H1 (cell line): ENCODE measurements around the gene ATP2B1. TPM values are rescaled to one million over a fixed set of nuclear protein-coding genes. Genes with fewer than 3 reads are reported as not detected.

ENCODE experiments used
- CTCF ChIA-PET: fragments of 300-600 bp; sonication (Branson Sonifier 250); formaldehyde crosslinking; loops from one replicate; lab custom pipeline; 2021; ENCODE audit not compliant: partially characterized antibody; lab: Charles Lee
- POLR2A ChIA-PET: fragments of 300-600 bp; sonication (Branson Sonifier 250); formaldehyde crosslinking; loops from one replicate; lab custom pipeline; 2021; ENCODE audit warnings: inconsistent platforms; ENCODE audit not compliant: partially characterized antibody; lab: Charles Lee
- DNase-seq, 2 experiments: peaks; one replicate each; pipeline versions ENCODE4 v3.0.0 to v3.0.0-alpha.2; 2010 to 2022; ENCODE audit warnings: low spot score in 2 of 2, low read depth in 1 of 2, mixed read lengths in 1 of 2
- FAIRE-seq: peaks from 2 replicates; lab custom pipeline; 2011; peaks lifted over from hg19 to GRCh38; lab: Jason Lieb, UNC
- H2AFZ ChIP-seq: 2 replicates; pipeline ENCODE4 v1.8.1; 2012; ENCODE audit warnings: low read length, inconsistent platforms
- H2AK5ac ChIP-seq: 2 replicates; pipeline ENCODE4 v1.6.1; 2013; ENCODE audit warnings: low read depth, low read length
- H2BK120ac ChIP-seq: replicated peaks from 2 replicates; pipeline ENCODE3; 2013; ENCODE audit warnings: low read depth, low read length, inconsistent platforms
- H2BK12ac ChIP-seq: 2 replicates; pipeline ENCODE4 v1.6.1; 2013; ENCODE audit warnings: low read depth, low read length
- H2BK15ac ChIP-seq: 2 replicates; pipeline ENCODE4 v1.6.1; 2013; ENCODE audit warnings: low read length
- H2BK20ac ChIP-seq: 2 replicates; pipeline ENCODE4 v1.6.1; 2013; ENCODE audit warnings: low read length
- H2BK5ac ChIP-seq: 2 replicates; pipeline ENCODE4 v1.6.1; 2013; ENCODE audit warnings: low read depth, low read length
- H3K14ac ChIP-seq: 2 replicates; pipeline ENCODE4 v1.6.1; 2013; ENCODE audit warnings: inconsistent platforms; ENCODE audit not compliant: insufficient read length
- H3K18ac ChIP-seq: 2 replicates; pipeline ENCODE4 v1.6.1; 2013; ENCODE audit warnings: low read length; ENCODE audit errors: extremely low read depth
- H3K23ac ChIP-seq: 2 replicates; pipeline ENCODE4 v1.6.1; 2013; ENCODE audit warnings: inconsistent platforms; ENCODE audit not compliant: insufficient read length
- H3K23me2 ChIP-seq: 2 replicates; pipeline ENCODE4 v1.6.1; 2013; ENCODE audit warnings: low read depth, low read length
- H3K27ac ChIP-seq: 2 replicates; pipeline ENCODE4 v1.6.1; 2011; ENCODE audit warnings: low read depth, low read length, inconsistent platforms
- H3K27me3 ChIP-seq, 4 experiments: replicated peaks in 1 of 4; 1 replicate in 1 of 4; 2 replicates in 3 of 4; pipeline versions ENCODE4 v1.6.1 to v1.8.1; 2011 to 2013; ENCODE audit warnings: low read length in 3 of 4, mild to moderate bottlenecking in 3 of 4, inconsistent platforms in 2 of 4, mixed read lengths in 2 of 4, moderate library complexity in 1 of 4; ENCODE audit not compliant: control insufficient read depth in 3 of 4, insufficient read depth in 3 of 4; ENCODE audit errors: extremely low read depth in 1 of 4
- H3K36me3 ChIP-seq, 4 experiments: 2 replicates each; pipeline versions ENCODE4 v1.6.1 to v1.8.1; 2011 to 2013; ENCODE audit warnings: mild to moderate bottlenecking in 4 of 4, low read length in 3 of 4, moderate library complexity in 2 of 4, control low read depth in 1 of 4, inconsistent platforms in 1 of 4; ENCODE audit not compliant: insufficient read depth in 4 of 4, control insufficient read depth in 2 of 4
- H3K4ac ChIP-seq: replicated peaks from 2 replicates; pipeline ENCODE3; 2013; ENCODE audit warnings: low read length, low read depth, mixed read lengths, inconsistent platforms; ENCODE audit not compliant: insufficient read length
- H3K4me1 ChIP-seq, 4 experiments: replicated peaks in 1 of 4; 1 replicate in 1 of 4; 2 replicates in 3 of 4; pipeline versions ENCODE4 v1.6.1 to v1.8.1; 2011 to 2013; ENCODE audit warnings: low read length in 3 of 4, inconsistent platforms in 2 of 4, mixed read lengths in 1 of 4; ENCODE audit not compliant: insufficient read depth in 4 of 4, control insufficient read depth in 3 of 4
- H3K4me2 ChIP-seq, 2 experiments: 2 replicates each; pipeline versions ENCODE4 v1.6.1 to v1.8.1; 2011 to 2013; ENCODE audit warnings: low read depth in 2 of 2, low read length in 2 of 2, control low read depth in 1 of 2, inconsistent platforms in 1 of 2, mild to moderate bottlenecking in 1 of 2; ENCODE audit not compliant: insufficient read depth in 1 of 2
- H3K4me3 ChIP-seq, 4 experiments: fragments of 200-600, 300-600 bp in 1 of 4; sonication (generic), shearing (Covaris generic), sonication (Bioruptor Twin) in 1 of 4; 2 replicates each; pipeline versions ENCODE4 v1.5.1 to v1.8.1; 2011 to 2016; ENCODE audit warnings: low read length in 4 of 4, low read depth in 3 of 4, control low read depth in 2 of 4, inconsistent platforms in 2 of 4, mild to moderate bottlenecking in 2 of 4, mixed read lengths in 1 of 4, moderate library complexity in 1 of 4; ENCODE audit not compliant: insufficient read depth in 2 of 4; ENCODE audit errors: extremely low read depth in 1 of 4
- H3K56ac ChIP-seq: replicated peaks from 2 replicates; pipeline ENCODE3; 2013; ENCODE audit warnings: low read depth, mild to moderate bottlenecking, mixed read lengths, low read length, inconsistent platforms; ENCODE audit not compliant: insufficient read length
- H3K79me1 ChIP-seq: 2 replicates; pipeline ENCODE4 v1.6.1; 2013; ENCODE audit warnings: low read depth, low read length, control low read depth
- H3K79me2 ChIP-seq, 2 experiments: 2 replicates each; pipeline versions ENCODE4 v1.6.1 to v1.8.1; 2012 to 2013; ENCODE audit warnings: low read length in 2 of 2, mild to moderate bottlenecking in 2 of 2, inconsistent platforms in 1 of 2; ENCODE audit not compliant: insufficient read depth in 2 of 2, control insufficient read depth in 1 of 2
- H3K9ac ChIP-seq, 4 experiments: replicated peaks in 1 of 4; 1 replicate in 1 of 4; 2 replicates in 3 of 4; pipeline versions ENCODE4 v1.6.1 to v1.8.1; 2011 to 2013; ENCODE audit warnings: low read depth in 3 of 4, low read length in 3 of 4, control low read depth in 2 of 4, mild to moderate bottlenecking in 2 of 4, moderate library complexity in 2 of 4, inconsistent platforms in 1 of 4; ENCODE audit errors: extremely low read depth in 1 of 4
- H3K9me3 ChIP-seq, 2 experiments: 2 replicates each; pipeline versions ENCODE4 v1.6.1 to v1.8.1; 2012 to 2013; ENCODE audit warnings: mild to moderate bottlenecking in 2 of 2, moderate library complexity in 2 of 2, control low read depth in 1 of 2, inconsistent platforms in 1 of 2, low read depth in 1 of 2, low read length in 1 of 2, mixed read lengths in 1 of 2; ENCODE audit not compliant: insufficient read depth in 2 of 2
- H4K20me1 ChIP-seq, 2 experiments: replicated peaks in 1 of 2; 2 replicates each; pipeline versions ENCODE3 to v1.8.1; 2011 to 2013; ENCODE audit warnings: inconsistent platforms in 2 of 2, low read length in 2 of 2, mild to moderate bottlenecking in 1 of 2; ENCODE audit not compliant: insufficient read depth in 2 of 2, control insufficient read depth in 1 of 2
- H4K5ac ChIP-seq: 2 replicates; pipeline ENCODE4 v1.6.1; 2013; ENCODE audit warnings: low read length, low read depth, mixed read lengths, inconsistent platforms; ENCODE audit not compliant: insufficient read length
- H4K8ac ChIP-seq: 2 replicates; pipeline ENCODE4 v1.8.0; 2013; ENCODE audit warnings: mild to moderate bottlenecking, moderate library complexity, low read length, inconsistent platforms; ENCODE audit not compliant: insufficient read depth; ENCODE audit errors: extremely low read depth
- H4K91ac ChIP-seq: replicated peaks from 2 replicates; pipeline ENCODE3; 2013; ENCODE audit warnings: low read length, mixed read lengths, inconsistent platforms; ENCODE audit not compliant: insufficient read length
- CTBP2 ChIP-seq: IDR thresholded peaks from 2 replicates; pipeline ENCODE4 v1.7.0; 2011; ENCODE audit warnings: borderline replicate concordance, mild to moderate bottlenecking, moderate library complexity, mixed read lengths, low read length; ENCODE audit not compliant: insufficient read depth, insufficient read length
- EGR1 ChIP-seq: IDR thresholded peaks from 2 replicates; pipeline ENCODE4 v1.6.1; 2011; ENCODE audit warnings: low read depth, low read length, borderline replicate concordance
- EZH2 ChIP-seq: fragments of 200-600 bp; sonication (generic); IDR thresholded peaks from 2 replicates; pipeline ENCODE4 v1.7.1; 2012; ENCODE audit warnings: low read depth, mild to moderate bottlenecking, moderate library complexity, low read length, inconsistent platforms; ENCODE audit not compliant: severe bottlenecking
- GABPA ChIP-seq: IDR thresholded peaks from 2 replicates; pipeline ENCODE4 v1.6.1; 2011; ENCODE audit warnings: mild to moderate bottlenecking, low read length, moderate library complexity, borderline replicate concordance; ENCODE audit not compliant: insufficient read depth
- KDM1A ChIP-seq: fragments of 200-600, 300-600 bp; sonication (generic); IDR thresholded peaks from 2 replicates; pipeline ENCODE4 v1.7.1; 2016; ENCODE audit warnings: mild to moderate bottlenecking, low read length, borderline replicate concordance
- KDM4A ChIP-seq: IDR thresholded peaks from one replicate; pipeline ENCODE4 v1.7.1; 2012; ENCODE audit warnings: low read depth, mild to moderate bottlenecking, moderate library complexity, low read length, inconsistent platforms; ENCODE audit not compliant: severe bottlenecking
- POU5F1 ChIP-seq: IDR thresholded peaks from 2 replicates; pipeline ENCODE4 v1.6.1; 2011; ENCODE audit warnings: low read depth, mild to moderate bottlenecking, low read length, moderate library complexity
- SP1 ChIP-seq: IDR thresholded peaks from 2 replicates; pipeline ENCODE4 v1.6.1; 2011; ENCODE audit warnings: low read depth, low read length
- SRF ChIP-seq: IDR thresholded peaks from 2 replicates; pipeline ENCODE4 v1.6.1; 2011; ENCODE audit warnings: mild to moderate bottlenecking, low read depth, low read length, moderate library complexity
- SUZ12 ChIP-seq: fragments of 200-600 bp; sonication (generic); IDR thresholded peaks from 2 replicates; pipeline ENCODE4 v1.6.1; 2012; ENCODE audit warnings: mild to moderate bottlenecking, inconsistent platforms, low read length, moderate library complexity, mixed read lengths
- TAF7 ChIP-seq: optimal IDR thresholded peaks from 2 replicates; pipeline ENCODE3; 2011; ENCODE audit warnings: low read depth, mild to moderate bottlenecking, inconsistent platforms, low read length, moderate library complexity, borderline replicate concordance
- TBP ChIP-seq: IDR thresholded peaks from 2 replicates; pipeline ENCODE4 v1.6.1; 2011; ENCODE audit warnings: low read depth, low read length, improper control_type of control experiment
- WGBS, 2 experiments: shearing (Covaris generic) in 1 of 2; methylation state at CpG; one replicate each; pipeline versions ENCODE4 v1.1.6 to v1.1.7; 2013 to 2015; ENCODE audit warnings: low lambda C conversion rate in 2 of 2, mixed read lengths in 2 of 2, inconsistent platforms in 1 of 2, low coverage in 1 of 2, missing lambda C conversion rate in 1 of 2; ENCODE audit not compliant: insufficient replicate concordance in 2 of 2, insufficient coverage in 1 of 2, insufficient read length in 1 of 2; ENCODE audit errors: extremely low coverage in 1 of 2, missing lambda C conversion rate in 1 of 2; 5-methylcytosine and 5-hydroxymethylcytosine counted together
- polyA plus RNA-seq, 7 experiments: library from polyadenylated mRNA; depleted of rRNA in 3 of 7; stranded (reverse) in 5 of 7; unstranded in 2 of 7; fragments of >200 nt in 5 of 7; fragments of 200-250 nt in 2 of 7; gene quantifications; 1 replicate in 5 of 7; 2 replicates in 1 of 7; 4 replicates in 1 of 7; pipeline versions ENCODE4 v1.2.1 to v1.2.3, GENCODE V29; 2011 to 2013; ENCODE audit warnings: missing spikeins in 2 of 7, mixed read lengths in 2 of 7
- total RNA-seq: library from RNA; stranded (reverse); fragmentation: NEBNext Ultra II Directional; extraction: Animal tissue kit (Norgen Biotek cat#: 25700); gene quantifications from 2 replicates; pipeline ENCODE4 v1.2.1, GENCODE V29; 2021

ATP2B1 gene
- total and polyA plus RNA-seq, 2 of the 8 experiments (the other 6 are each of a cell fraction or from before 2014, with no cell fraction given) = 4.3 to 32.0 TPM

DNA sequence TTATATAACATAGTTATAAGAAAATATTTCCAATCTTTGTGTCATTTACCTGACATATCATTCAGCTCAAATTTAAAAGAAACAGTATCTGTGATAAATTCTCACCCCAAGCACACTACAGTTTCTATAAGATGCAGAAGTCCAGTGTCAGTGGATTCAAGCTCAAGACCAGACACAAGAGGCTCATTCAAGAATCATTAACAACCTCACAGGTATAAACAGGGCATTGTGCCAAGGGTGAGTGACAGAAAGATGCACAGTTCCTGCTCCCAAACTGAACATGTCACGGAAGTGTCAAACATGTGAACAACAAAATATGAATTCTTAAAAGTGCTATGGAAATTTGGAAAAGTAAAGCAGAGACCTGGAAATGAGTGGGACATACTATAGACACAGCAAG is 12.8 kb downstream of the ATP2B1 start:
- peaks cover 0 to 4% of the 10 kb centered on the region in 2 experiments for H4K20me1 ChIP-seq
- no peaks in the 10 kb centered on the region for H3K23me2 ChIP-seq
- H3K36me3 ChIP-seq = no peaks in the 10 kb centered on the region; a peak in 1 of 8 replicates
- H3K4me3 ChIP-seq = no peak overlapping the region
- no peak for TF ChIP-seq CTBP2
- no peak for TF ChIP-seq SRF
- TF ChIP-seq KDM4A = no peak
- TF ChIP-seq EZH2 = no peak
- no peak for TF ChIP-seq TBP
- no peak for TF ChIP-seq KDM1A
- no peak for TF ChIP-seq EGR1
- TF ChIP-seq GABPA = no peak
- no peak for TF ChIP-seq SP1
- TF ChIP-seq POU5F1 = no peak
- no peak for TF ChIP-seq TAF7
- no peak for TF ChIP-seq SUZ12
- no peak overlapping the region for H2BK5ac ChIP-seq
- no peak overlapping the region for H2AK5ac ChIP-seq
- no peak overlapping the region for H3K23ac ChIP-seq
- H2BK15ac ChIP-seq = no peak overlapping the region
- no peak overlapping the region for H3K4me2 ChIP-seq
- FAIRE-seq (no peak), DNase-seq (no peak)
- H3K9me3 ChIP-seq = no peaks in the 10 kb centered on the region
- no peaks in the 10 kb centered on the region for H3K27me3 ChIP-seq
- no peak overlapping the region for H4K91ac ChIP-seq
- no peak overlapping the region for H4K5ac ChIP-seq
- no peak overlapping the region for H3K27ac ChIP-seq
- no peak overlapping the region for H3K56ac ChIP-seq
- CTCF ChIA-PET = interaction anchor here (0.8 to 1.1 kb wide), 2 partner anchors 245 to 1259 kb away, joined by 3 read pairs; no protein-coding TSS in a partner anchor
- no peaks in the 10 kb centered on the region for H3K4me1 ChIP-seq
- H2BK120ac ChIP-seq = no peak overlapping the region
- H4K8ac ChIP-seq = no peak overlapping the region
- no peak overlapping the region for H2BK12ac ChIP-seq
- no peak overlapping the region for H3K14ac ChIP-seq
- H2BK20ac ChIP-seq = no peak overlapping the region
- H3K79me1 ChIP-seq = no peaks in the 10 kb centered on the region; the same call in 1 of the 2 replicates
- POLR2A ChIA-PET = no interaction called here
- no peak overlapping the region for H3K9ac ChIP-seq
- no peak overlapping the region for H3K18ac ChIP-seq
- no peak overlapping the region for H3K4ac ChIP-seq
- peaks cover 0 to 84% of the 10 kb centered on the region in 2 experiments; a peak in 2 of 4 replicates for H3K79me2 ChIP-seq
- H2AFZ ChIP-seq = no peak overlapping the region
- WGBS, 2 experiments = 91% methylated on average over 1 of the region's 1 CpG; no CpG with 5 or more reads in 1 of the 2 experiments
